Activated T-cell treated with anti-CD3 and anti-CD28 coated beads, Interleukin-2, amount 50 U/mL, for 72 hours (primary cell): ENCODE results near the gene RNASET2. TPM values are rescaled to one million over a fixed set of nuclear protein-coding genes. Genes with fewer than 3 reads are reported as not detected.
"Not testable (repeated sequence)": the region's sequence is repeated elsewhere in the genome, so short reads cannot be mapped to it uniquely, and the experiment has no call there.

Source experiments
- ATAC-seq, 2 donors: fragments of 150-1000 bp; cut with Tn5 transposase; replicated peaks in 1 of 2; 2 replicates each; pipeline ENCODE4 v1.10.0; 2021; ENCODE audit warnings: moderate library complexity in 2 of 2, mild to moderate bottlenecking in 1 of 2
- DNase-seq, 2 donors: peaks; one replicate each; pipeline ENCODE4 v3.0.0; 2021 to 2022; ENCODE audit warnings: mixed read lengths in 1 of 2
- H3K27ac Mint-ChIP-seq: one replicate; pipeline ENCODE4 v1.8.0; 2022; ENCODE audit warnings: mild to moderate bottlenecking, moderate library complexity, mixed read lengths
- H3K27me3 Mint-ChIP-seq: one replicate; pipeline ENCODE4 v1.8.0; 2022; ENCODE audit warnings: low read depth, mixed read lengths
- H3K36me3 Mint-ChIP-seq, 2 donors: one replicate each; pipeline ENCODE4 v1.8.0; 2022; ENCODE audit warnings: mixed read lengths in 2 of 2, mild to moderate bottlenecking in 1 of 2; ENCODE audit not compliant: insufficient read depth in 2 of 2
- H3K4me1 Mint-ChIP-seq: one replicate; pipeline ENCODE4 v1.8.0; 2022; ENCODE audit warnings: low read depth, mixed read lengths
- H3K4me3 Mint-ChIP-seq, 2 donors: one replicate each; pipeline ENCODE4 v1.8.0; 2022; ENCODE audit warnings: mild to moderate bottlenecking in 2 of 2, mixed read lengths in 2 of 2, moderate library complexity in 2 of 2
- H3K9me3 Mint-ChIP-seq, 2 donors: one replicate each; pipeline ENCODE4 v1.8.0; 2022; ENCODE audit warnings: mixed read lengths in 2 of 2
- total RNA-seq, 2 donors: library from RNA; stranded (reverse); gene quantifications; one replicate each; pipeline ENCODE4 v1.2.3, GENCODE V29; 2022

RNASET2 gene
- total RNA-seq, 2 donors from 2014 or later, result 44.3 to 46.3 TPM

- H3K27me3 Mint-ChIP-seq, H3K27ac Mint-ChIP-seq, ATAC-seq, H3K4me3 Mint-ChIP-seq, H3K4me1 Mint-ChIP-seq, H3K36me3 Mint-ChIP-seq, H3K9me3 Mint-ChIP-seq, DNase-seq: not testable (repeated sequence)
Measured at GRCh38 chr6:166892472-166892871, 63.9 kb downstream of the RNASET2 start.

- DNase-seq, H3K4me3 Mint-ChIP-seq, H3K27me3 Mint-ChIP-seq, H3K4me1 Mint-ChIP-seq, H3K27ac Mint-ChIP-seq, ATAC-seq: not testable (repeated sequence)
- Mint-ChIP-seq H3K36me3 (peaks cover 12 to 15% of the 10 kb centered on the region in 2 donors), H3K9me3 (peaks cover 4 to 11% of the 10 kb centered on the region in 2 donors)
Measured at GRCh38 chr6:166886773-166887172, 69.6 kb downstream of the RNASET2 start.

- peaks cover 4 to 11% of the 10 kb centered on the region in 2 donors for H3K9me3 Mint-ChIP-seq
- DNase-seq, H3K27me3 Mint-ChIP-seq, H3K4me3 Mint-ChIP-seq, ATAC-seq, H3K4me1 Mint-ChIP-seq, H3K27ac Mint-ChIP-seq: not testable (repeated sequence)
- H3K36me3 Mint-ChIP-seq, result peaks cover 12 to 14% of the 10 kb centered on the region in 2 donors
Measured at GRCh38 chr6:166884958-166885357, 71.4 kb downstream of the RNASET2 start.

- no peaks in the 10 kb centered on the region for H3K4me1 Mint-ChIP-seq
- H3K27ac Mint-ChIP-seq, result no peak overlapping the region
- no peaks in the 10 kb centered on the region for H3K27me3 Mint-ChIP-seq
- H3K4me3 Mint-ChIP-seq, result no peak overlapping the region
- ATAC-seq, result no peak
- H3K9me3 Mint-ChIP-seq, result no peaks in the 10 kb centered on the region
- peaks cover 2% of the 10 kb centered on the region in 2 donors for H3K36me3 Mint-ChIP-seq
- no peak for DNase-seq
Measured at GRCh38 chr6:166879594-166879993, 76.8 kb downstream of the RNASET2 start.

Other genes starting within 250 kb of the RNASET2 start
- gene CEP43, start 42.8 kb upstream of the RNASET2 start, total RNA-seq, result 10 to 100 TPM; 17.9 to 20.7 TPM
- 1 to 10 TPM; 1.2 to 7.8 TPM for gene CCR6, start 166.5 kb upstream of the RNASET2 start, total RNA-seq
- not detected for gene GPR31, start 201.4 kb upstream of the RNASET2 start, total RNA-seq